Measurements from ENCODE around the gene ANKRD34C. TPM values are rescaled to one million over a fixed set of nuclear protein-coding genes. Genes with fewer than 3 reads are reported as not detected.

Gene ANKRD34C
- total and polyA plus RNA-seq, 2 of the 8 experiments (the other 6 are each of a cell fraction or from before 2014, with no cell fraction given) = 0.02 TPM; not detected in 1

DNA sequence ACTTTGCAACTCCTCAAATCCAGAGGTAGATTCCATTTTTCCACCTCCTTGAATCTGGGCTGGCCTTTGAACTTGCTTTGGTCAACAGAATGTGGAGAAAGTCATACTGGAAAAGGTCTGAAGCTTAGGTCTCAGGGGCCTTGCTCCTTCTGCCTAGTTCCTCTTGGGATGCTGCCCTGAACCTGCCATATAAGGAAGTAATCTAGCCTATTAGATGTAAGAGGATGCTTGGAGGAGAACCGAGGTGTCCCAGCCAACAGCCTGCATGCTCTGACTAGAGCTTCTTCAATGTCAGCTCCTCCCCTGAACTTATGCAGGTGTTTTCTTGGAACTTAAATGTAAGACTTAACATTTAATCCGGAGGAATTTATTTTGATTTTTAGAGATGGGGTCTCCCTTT, 26.4 kb downstream of the ANKRD34C start:
- DNase-seq (ENCODE audit: low read depth in 1 of 2, low spot score in 2 of 2) (no peak), FAIRE-seq (no peak)
- Histone ChIP-seq H2AK5ac (ENCODE audit: low read depth, low read length) (no peak overlapping the region), H3K36me3 (ENCODE audit: control insufficient read depth in 2 of 4, insufficient read depth in 4 of 4, low read length in 3 of 4) (peaks cover 4 to 7% (median 6%) of the 10 kb centered on the region in 4 experiments; a peak in 6 of 8 replicates), H4K8ac (ENCODE audit: extremely low read depth, insufficient read depth, low read length) (no peak overlapping the region), H3K27ac (ENCODE audit: low read depth, low read length) (no peak overlapping the region), H4K20me1 (replicated peaks in 1 of 2; ENCODE audit: control insufficient read depth in 1 of 2, insufficient read depth in 2 of 2, low read length in 2 of 2) (peaks cover 0 to 2% of the 10 kb centered on the region in 2 experiments), H3K4me3 (ENCODE audit: extremely low read depth in 1 of 4, insufficient read depth in 2 of 4, low read depth in 3 of 4, low read length in 4 of 4) (no peak overlapping the region), H2BK120ac (replicated peaks; ENCODE audit: low read depth, low read length) (no peak overlapping the region), H3K9me3 (ENCODE audit: insufficient read depth in 2 of 2, low read depth in 1 of 2, low read length in 1 of 2) (no peaks in the 10 kb centered on the region), H3K56ac (replicated peaks; ENCODE audit: insufficient read length, low read depth, low read length) (no peak overlapping the region), H2BK12ac (ENCODE audit: low read depth, low read length) (no peak overlapping the region), H3K4ac (replicated peaks; ENCODE audit: insufficient read length, low read depth, low read length) (no peak overlapping the region), H3K4me2 (ENCODE audit: insufficient read depth in 1 of 2, low read depth in 2 of 2, low read length in 2 of 2) (no peak overlapping the region), H2BK5ac (ENCODE audit: low read depth, low read length) (no peak overlapping the region), H3K23me2 (ENCODE audit: low read depth, low read length) (peaks cover 14% of the 10 kb centered on the region; the same call in 1 of the 2 replicates), H2BK15ac (ENCODE audit: low read length) (no peak overlapping the region), H2BK20ac (ENCODE audit: low read length) (no peak overlapping the region), H3K27me3 (replicated peaks in 1 of 4; ENCODE audit: control insufficient read depth in 3 of 4, extremely low read depth in 1 of 4, insufficient read depth in 3 of 4, low read length in 3 of 4) (peaks cover 0 to 9% (median 3%) of the 10 kb centered on the region in 4 experiments; a peak in 4 of 7 replicates), H3K9ac (replicated peaks in 1 of 4; ENCODE audit: extremely low read depth in 1 of 4, low read depth in 3 of 4, low read length in 3 of 4) (no peak overlapping the region), H4K5ac (ENCODE audit: insufficient read length, low read depth, low read length) (no peak overlapping the region), H3K18ac (ENCODE audit: extremely low read depth, low read length) (no peak overlapping the region), H2AFZ (ENCODE audit: low read length) (no peak overlapping the region), H4K91ac (replicated peaks; ENCODE audit: insufficient read length, low read length) (no peak overlapping the region), H3K23ac (ENCODE audit: insufficient read length) (no peak overlapping the region), H3K4me1 (replicated peaks in 1 of 4; ENCODE audit: control insufficient read depth in 3 of 4, insufficient read depth in 4 of 4, low read length in 3 of 4) (peaks cover 0 to 11% (median 5%) of the 10 kb centered on the region in 4 experiments; a peak in 4 of 7 replicates), H3K79me2 (ENCODE audit: control insufficient read depth in 1 of 2, insufficient read depth in 2 of 2, low read length in 2 of 2) (peaks cover 0 to 18% of the 10 kb centered on the region in 2 experiments; a peak in 2 of 4 replicates), H3K14ac (ENCODE audit: insufficient read length) (no peak overlapping the region), H3K79me1 (ENCODE audit: low read depth, low read length) (peaks cover 3% of the 10 kb centered on the region; the same call in 1 of the 2 replicates)
- ChIA-PET POLR2A (ENCODE audit: partially characterized antibody) (no interaction called here), CTCF (ENCODE audit: partially characterized antibody) (interaction anchor here (0.7 to 2.6 kb wide), 4 partner anchors 12 to 400 kb away, joined by 3 to 8 read pairs (median 3); no protein-coding TSS in a partner anchor)
- WGBS, 2 experiments (ENCODE audit: extremely low coverage in 1 of 2, insufficient coverage in 1 of 2, insufficient read length in 1 of 2, insufficient replicate concordance in 2 of 2, low coverage in 1 of 2, low lambda C conversion rate in 2 of 2, missing lambda C conversion rate in 1 of 2) = 67% methylated on average over 2 of the region's 2 CpGs; no CpG with 5 or more reads in 1 of the 2 experiments
- TF ChIP-seq SRF (IDR thresholded peaks at IDR 0.05; ENCODE audit: low read depth, low read length) (peak; percentile 50; the same call in 1 of the 2 replicates), SP1 (IDR thresholded peaks at IDR 0.05; ENCODE audit: low read depth, low read length) (no peak)
